GM19467 (cell line): Measurements from ENCODE around the gene MIPEP.

Experiments used
- ATAC-seq: cut with Tn5 transposase; IDR thresholded peaks from one replicate; pipeline ENCODE4 v1.9.1; 2021; ENCODE audit warnings: mild to moderate bottlenecking, moderate library complexity; ENCODE audit not compliant: unreplicated experiment

MIPEP gene

DNA sequence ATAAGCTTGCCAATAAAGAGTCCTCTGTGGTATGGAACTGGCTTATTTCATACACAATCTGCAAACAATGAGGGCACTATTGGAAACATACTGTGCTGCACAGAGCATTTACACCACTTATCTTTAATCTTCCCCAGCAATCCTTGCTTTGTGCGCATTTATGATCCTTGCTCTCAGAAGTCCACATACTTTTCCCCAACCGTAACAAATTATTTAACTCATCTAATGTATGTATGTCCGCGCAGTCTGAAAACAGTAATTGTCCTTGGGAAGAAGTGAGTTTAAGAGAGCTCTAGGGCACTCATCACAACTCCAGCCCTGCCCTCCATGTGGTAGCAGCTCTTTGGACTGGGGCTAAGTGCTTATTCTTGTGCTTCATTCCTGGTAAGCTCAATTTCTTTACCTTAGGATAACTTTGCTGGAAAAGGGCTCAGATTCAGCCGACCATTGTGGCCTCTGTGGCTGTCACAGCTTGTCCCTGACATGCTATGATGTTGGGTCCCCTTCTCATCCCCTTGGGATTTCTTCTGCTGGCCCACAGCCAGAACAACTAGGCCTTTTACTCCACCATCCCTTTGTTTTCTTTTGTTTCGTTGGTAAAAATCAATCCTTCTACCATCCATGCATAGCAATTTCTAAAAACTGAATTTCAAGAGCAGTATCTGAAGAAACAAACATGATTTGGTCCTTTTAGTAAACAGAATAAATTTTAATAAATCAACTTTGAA lies 166.3 kb downstream of the MIPEP start:
- no peak for ATAC-seq

GRCh38 chr13:23718996-23719395 lies 170.2 kb downstream of the MIPEP start:
- ATAC-seq, result no peak

- no peak for ATAC-seq
Observed at GRCh38 chr13:23716401-23716800, 172.8 kb downstream of the MIPEP start.

DNA sequence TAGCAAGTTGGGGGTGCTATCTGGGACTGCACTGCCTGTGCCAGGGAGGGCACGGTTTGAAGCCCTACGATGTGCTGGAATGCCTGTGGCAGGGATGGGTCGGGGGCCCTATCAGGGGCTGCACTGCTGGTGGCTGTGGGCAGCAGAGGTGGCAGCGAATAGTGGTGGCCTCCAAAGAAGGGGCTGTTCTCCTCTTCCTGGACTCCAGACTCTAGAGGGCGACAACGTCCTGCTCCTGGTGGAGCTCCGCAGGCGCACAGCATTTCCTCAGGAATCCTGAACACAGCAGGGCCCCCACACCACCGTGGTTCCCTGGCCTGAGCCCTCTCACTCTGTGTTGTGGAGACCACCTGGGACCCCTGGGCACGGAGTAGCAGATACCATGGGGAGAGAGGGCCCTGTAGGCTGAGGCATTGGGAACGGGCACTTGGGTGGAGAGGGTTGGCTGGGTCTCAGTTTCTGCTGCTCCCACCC lies 173.4 kb downstream of the MIPEP start:
- no peak for ATAC-seq

DNA sequence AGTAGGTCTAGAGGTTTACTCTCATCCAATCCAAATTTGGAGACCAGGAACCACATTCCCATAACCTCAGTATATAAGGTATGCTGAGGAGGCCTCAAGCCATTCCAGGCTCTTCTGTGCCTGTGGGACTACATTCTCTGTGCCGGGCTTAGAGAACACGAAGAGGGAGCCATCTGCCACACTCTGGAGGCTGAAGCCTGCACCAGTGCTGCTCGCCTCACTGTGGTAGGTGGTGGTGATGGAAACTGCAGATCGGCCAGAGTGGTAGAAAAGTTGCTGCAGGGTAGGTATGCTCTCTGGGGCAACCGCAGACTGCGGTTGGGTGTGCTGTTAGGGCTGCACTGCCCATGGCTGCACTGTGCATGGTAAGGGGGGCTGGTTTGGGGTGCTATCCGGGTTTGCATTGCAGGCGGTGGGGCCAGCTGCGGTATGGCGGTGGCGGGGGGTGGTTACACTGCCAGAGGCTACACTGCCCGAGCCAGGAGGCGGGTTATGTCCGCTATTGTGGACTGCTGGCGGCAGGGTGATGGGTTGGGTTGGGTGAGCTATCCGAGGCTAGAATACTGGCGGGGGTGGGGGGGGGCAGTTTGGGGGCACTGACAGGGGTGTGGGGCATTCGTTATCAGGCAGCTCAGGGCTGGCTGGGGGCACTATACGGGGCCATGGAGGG lies 174.0 kb downstream of the MIPEP start:
- no peak for ATAC-seq

DNA sequence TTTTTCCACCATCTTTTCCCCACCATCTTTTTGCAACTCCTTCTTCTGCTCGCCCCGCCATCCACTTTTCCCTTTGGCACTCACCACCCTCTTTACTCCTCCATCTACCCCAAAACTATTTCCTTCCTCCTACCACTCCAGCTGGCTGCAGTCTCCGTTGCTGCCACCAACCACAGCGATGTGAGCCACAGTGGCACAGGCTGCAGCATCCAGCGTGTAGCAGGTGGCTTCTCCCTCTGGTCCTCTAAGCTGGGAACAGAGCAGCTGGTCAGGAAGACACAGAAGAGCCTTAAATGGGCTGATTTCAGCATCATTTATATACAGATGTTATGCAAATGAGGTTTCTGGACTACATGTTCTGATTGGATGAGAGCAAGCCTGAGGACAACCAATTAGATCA lies 174.5 kb downstream of the MIPEP start:
- no peak for ATAC-seq

DNA sequence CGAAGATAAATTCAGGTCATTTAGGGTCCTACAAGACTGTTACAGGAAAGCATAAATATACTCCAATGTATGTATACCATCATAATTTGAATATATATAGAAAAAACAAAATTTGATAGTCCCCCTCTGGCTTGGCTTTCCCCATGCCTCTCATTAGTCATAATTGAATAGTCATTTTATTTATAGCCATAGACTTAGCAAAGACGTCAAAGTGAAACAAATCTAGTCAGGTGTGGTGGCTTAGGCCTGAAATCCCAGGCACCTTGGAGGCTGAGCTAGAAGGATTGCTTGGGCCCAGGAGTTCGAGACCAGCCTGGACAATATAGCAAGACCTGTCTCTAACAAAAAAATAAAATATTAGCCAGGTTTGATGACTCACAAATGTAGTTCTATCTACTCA lies 177.8 kb downstream of the MIPEP start:
- no peak for ATAC-seq

- no peak for ATAC-seq
Observed at GRCh38 chr13:23710366-23710765, 178.8 kb downstream of the MIPEP start.

GRCh38 chr13:23709536-23709935 lies 179.7 kb downstream of the MIPEP start:
- ATAC-seq, result no peak

DNA sequence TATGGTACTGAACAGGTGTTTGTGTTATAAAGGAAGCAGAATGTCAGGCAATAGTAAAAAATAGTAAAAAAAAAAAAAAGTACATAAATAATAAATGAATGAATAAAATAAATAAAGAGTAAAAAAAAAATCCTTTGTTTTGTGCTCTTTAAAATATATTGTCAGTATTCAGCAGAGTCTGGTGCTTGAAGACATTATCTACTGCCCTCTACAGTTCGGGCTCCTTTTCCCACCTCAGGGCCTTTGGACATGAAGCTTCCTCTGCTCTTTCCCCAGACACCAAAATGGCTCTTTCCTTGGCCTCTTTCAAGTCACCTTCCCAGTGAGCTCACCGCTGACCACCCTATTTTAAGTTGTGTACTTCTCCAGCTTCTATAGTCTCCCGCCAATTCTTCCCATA lies 181.5 kb downstream of the MIPEP start:
- no peak for ATAC-seq

GRCh38 chr13:23705583-23705982 lies 183.6 kb downstream of the MIPEP start:
- no peak for ATAC-seq

DNA sequence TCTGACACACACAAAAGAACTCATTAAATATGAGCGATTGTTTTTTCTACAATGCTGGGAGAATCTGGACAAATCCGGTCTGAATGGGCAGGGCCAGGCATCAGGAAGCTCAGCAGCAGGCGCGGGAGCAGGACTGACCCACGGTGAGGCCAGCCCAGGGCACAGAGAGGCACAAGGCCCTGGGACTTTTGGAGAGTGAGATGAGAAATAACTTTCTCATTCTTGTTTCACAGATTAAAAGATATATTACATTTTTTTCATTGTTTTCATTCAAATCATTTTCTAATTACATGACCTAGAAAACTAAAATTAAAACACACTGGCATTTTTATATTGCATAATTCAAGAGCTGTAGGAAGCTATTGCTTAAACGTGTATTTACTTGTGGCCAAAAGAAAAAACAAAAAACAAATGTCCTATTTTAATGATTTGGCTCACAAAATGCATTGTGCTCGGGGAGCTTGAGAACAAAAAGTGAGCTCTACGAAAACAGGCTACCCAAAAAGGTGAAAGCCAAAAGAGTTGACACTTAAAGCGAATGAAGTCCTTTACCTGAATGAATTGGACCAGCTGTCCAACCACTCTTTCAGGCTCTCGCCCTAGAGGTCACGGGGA lies 185.8 kb downstream of the MIPEP start:
- no peak for ATAC-seq

- no peak for ATAC-seq
Observed at GRCh38 chr13:23701636-23702035, 187.6 kb downstream of the MIPEP start.

- ATAC-seq, result no peak
Observed at GRCh38 chr13:23701186-23701585, 188.0 kb downstream of the MIPEP start.

GRCh38 chr13:23699271-23699670 lies 189.9 kb downstream of the MIPEP start:
- ATAC-seq, result no peak

GRCh38 chr13:23697772-23698313 lies 191.4 kb downstream of the MIPEP start:
- ATAC-seq, result no peak

- no peak for ATAC-seq
Observed at GRCh38 chr13:23696610-23697009, 192.6 kb downstream of the MIPEP start.

- ATAC-seq, result peak; percentile 77
Observed at GRCh38 chr13:23695711-23696464, 193.3 kb downstream of the MIPEP start.

- ATAC-seq, result no peak
Observed at GRCh38 chr13:23695196-23695595, 194.0 kb downstream of the MIPEP start.

- no peak for ATAC-seq
Observed at GRCh38 chr13:23692816-23693215, 196.4 kb downstream of the MIPEP start.

DNA sequence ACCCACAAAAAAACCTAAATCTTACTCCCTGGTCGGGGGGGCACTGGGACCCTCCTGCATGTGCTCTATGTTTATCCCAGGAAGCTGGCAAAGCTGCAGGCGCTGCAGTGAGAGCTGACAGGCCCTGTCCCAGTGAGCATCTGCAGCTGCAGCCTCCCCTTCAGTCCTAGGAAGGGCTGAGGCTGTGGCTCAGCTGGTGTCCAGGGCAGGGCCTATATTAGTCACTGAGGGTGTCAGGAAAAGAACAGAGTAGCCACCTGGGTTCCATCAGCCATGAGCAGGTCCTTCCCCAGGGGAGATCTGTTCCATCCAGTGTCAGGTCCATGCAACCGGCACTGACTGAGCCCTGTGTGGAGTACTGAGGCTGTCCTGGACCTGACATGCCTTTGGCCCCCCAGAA lies 198.5 kb downstream of the MIPEP start:
- ATAC-seq, result no peak
